GM19395 (cell line): ENCODE results near the gene SCAND1.
"Not testable (repeated sequence)": the region's sequence is repeated elsewhere in the genome, so short reads cannot be mapped to it uniquely, and the experiment has no call there.

Experiments used
- ATAC-seq: cut with Tn5 transposase; IDR thresholded peaks from one replicate; pipeline ENCODE4 v1.9.1; 2021; ENCODE audit warnings: mild to moderate bottlenecking, moderate library complexity; ENCODE audit not compliant: unreplicated experiment

SCAND1 gene

DNA sequence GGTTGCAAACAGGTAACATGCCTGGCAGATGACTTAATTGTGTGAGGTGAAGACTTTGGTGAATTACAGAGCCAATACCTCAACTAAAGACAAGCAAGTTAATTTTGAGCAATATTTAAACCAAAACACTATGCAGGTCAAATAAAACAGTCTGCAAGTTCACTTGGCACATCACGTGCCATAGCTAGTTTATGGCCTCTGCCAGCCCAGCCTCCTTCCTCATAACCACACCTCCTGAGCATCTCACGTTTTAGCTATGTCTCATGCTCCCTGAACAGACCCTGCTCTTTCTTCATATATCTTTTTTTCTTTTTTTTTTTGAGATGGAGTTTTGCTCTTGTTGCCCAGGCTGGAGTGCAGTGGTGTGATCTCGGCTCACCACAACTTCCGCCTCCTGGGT, 9.6 kb upstream of the SCAND1 start:
- ATAC-seq, result no peak

DNA sequence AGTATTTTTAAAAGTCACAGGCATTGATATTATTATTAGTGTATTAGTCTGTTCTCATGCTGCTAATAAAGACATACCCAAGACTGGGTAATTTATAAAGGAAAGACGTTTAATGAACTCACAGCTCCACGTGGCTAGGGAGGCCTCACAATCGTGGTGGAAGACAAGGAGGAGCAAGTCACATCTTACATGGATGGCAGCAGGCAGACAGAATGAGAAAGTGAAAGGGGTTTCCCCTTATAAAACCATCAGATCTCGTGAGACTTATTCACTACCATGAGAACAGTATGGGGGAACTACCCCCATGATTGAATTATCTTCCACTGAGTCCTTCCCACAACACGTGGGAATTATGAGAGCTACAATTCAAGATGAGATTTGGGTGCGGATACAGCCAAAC, 5.0 kb upstream of the SCAND1 start:
- ATAC-seq, result not testable (repeated sequence)

- ATAC-seq, result no peak
These were observed 2.3 kb upstream of the SCAND1 start for GRCh38 chr20:35956616-35957015.

GRCh38 chr20:35954907-35955251, 577 bp upstream of the SCAND1 start:
- no peak for ATAC-seq

DNA sequence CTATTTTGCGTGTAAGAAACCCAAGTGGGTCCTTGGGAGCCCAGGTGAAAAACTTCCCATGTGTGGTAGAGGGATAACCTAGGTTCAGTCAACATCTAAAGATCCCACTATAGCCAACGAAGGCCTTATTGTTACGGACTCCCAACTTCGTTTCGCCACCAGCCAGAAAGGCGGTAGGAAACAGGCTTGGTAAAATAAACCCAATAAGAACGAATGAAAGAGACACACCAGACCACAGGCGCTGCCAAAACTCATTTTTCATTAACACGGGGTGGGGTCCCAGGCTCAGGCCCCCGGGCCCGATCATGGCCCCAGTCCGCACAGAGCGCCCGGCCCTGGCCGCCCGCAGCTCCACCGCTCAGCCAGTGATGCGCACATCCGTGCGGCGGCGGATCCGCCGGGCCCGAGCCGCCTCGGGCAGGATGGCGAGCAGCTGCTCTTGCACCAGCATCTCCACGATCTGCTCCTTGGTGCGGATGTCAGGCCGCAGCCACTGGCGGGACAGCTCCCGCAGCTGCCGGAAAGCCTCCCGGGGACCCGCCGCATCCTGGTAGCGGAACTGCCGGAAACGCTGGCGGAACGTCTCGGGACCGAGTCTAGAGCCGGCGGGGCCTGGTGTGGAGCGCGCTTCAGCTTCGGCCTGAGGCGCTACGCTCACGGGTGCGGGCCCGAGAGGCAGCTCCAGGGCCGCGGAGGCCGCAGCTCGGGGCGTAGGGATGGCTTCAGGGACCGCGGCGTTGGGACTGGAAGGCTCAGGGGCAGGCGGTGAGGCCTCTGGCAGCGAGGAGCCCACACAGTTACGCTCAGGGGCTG, 709 bp downstream of the SCAND1 start:
- ATAC-seq, result peak; percentile 27

- no peak for ATAC-seq
These were observed 1.6 kb downstream of the SCAND1 start for GRCh38 chr20:35952480-35953386.

DNA sequence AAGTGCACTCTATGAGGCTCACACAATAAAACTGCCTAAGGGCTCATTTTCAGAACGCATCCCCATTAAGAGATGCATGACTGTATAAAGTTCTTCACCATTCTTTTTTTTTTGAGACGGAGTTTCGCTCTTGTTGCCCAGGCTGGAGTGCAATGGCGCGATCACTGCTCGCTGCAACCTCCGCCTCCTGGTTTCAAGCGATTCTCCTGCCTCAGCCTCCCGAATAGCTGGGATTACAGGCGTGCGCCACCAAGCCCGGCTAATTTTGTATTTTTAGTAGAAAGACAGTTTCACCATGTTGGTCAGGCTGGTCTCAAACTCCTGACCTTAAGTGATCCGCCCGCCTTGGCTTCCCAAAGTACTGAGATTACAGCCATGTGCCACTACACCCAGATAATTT, 2.2 kb downstream of the SCAND1 start:
- ATAC-seq, result not testable (repeated sequence)

DNA sequence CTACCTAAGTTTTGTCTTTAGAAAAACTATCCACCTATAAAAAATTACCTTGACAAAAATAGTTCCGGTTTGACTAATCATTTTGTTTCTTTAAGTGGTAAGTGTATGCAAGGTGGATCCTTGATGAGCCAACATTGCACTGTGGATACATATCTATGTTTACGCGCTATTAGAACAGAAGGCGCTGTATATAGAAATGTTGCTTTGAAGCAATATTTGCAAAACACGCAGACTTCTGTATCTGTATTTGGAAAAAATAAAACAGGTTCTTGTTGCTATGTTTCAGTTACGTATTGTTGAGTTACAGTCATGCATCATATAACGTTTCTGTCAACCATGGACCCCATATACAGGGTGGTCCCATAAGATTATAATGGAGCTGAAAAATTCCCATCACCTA, 4.2 kb downstream of the SCAND1 start:
- no peak for ATAC-seq

DNA sequence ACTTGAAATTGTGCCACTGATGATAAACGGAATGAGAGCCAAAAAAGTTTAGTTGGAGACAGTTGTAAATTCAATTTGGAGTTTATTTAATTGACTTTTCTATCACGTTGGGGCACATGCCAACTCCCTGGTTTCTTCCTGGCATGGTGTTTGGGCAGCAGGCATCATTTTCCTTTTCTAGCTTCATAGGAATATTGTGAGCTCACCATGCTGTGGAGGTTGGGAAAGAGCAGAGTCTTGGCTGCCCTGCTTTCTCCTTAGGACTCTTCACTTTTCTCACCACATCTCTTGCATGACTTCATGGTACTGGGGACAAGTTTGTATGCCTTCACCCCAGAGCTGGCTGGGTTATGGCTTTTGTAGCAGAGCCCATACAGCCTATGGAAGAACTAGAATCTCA, 6.4 kb downstream of the SCAND1 start:
- no peak for ATAC-seq

DNA sequence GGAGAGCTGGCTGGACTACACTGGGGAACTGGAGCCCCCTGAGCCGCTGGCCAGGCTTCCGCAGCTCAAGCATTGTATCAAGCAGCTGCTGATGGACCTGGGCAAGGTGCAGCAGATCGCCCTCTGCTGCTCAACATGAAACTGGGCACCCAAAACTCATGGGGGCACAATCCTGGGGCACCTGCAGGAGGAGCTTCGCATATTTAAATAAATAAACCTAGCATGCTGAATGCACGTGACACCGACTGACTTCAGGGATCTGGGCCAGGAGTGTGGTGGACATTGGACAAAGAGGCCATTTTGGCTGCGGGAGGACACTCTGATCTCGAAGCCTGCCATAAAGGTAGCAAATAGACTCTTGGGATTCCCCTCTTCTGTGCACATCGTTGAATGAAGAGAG, 6.8 kb downstream of the SCAND1 start:
- ATAC-seq, result no peak

GRCh38 chr20:35942243-35942642, 12.1 kb downstream of the SCAND1 start:
- no peak for ATAC-seq

DNA sequence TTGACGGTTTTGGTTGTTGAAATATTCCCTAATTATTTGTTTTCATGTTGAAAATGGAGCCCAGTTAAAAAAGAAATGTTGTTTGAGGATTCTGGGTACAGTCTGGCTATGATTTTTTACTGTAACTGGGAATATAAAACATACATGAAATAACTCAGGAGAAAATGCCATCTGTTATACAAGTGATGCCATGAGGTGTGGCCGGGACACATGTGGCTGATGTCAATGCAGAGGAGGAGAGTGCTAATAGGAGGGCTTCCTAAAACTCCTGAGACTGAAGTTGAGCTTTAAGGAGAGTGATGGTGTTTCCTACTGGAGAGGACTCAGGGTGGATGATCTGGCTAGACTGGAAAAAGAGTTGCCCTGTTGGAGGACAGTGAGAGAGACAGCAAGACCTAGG, 12.7 kb downstream of the SCAND1 start:
- no peak for ATAC-seq

- no peak for ATAC-seq
These were observed 15.0 kb downstream of the SCAND1 start for GRCh38 chr20:35939264-35939663.

- no peak for ATAC-seq
These were observed 20.3 kb downstream of the SCAND1 start for GRCh38 chr20:35934050-35934449.

- no peak for ATAC-seq
These were observed 25.0 kb downstream of the SCAND1 start for GRCh38 chr20:35929301-35929700.

DNA sequence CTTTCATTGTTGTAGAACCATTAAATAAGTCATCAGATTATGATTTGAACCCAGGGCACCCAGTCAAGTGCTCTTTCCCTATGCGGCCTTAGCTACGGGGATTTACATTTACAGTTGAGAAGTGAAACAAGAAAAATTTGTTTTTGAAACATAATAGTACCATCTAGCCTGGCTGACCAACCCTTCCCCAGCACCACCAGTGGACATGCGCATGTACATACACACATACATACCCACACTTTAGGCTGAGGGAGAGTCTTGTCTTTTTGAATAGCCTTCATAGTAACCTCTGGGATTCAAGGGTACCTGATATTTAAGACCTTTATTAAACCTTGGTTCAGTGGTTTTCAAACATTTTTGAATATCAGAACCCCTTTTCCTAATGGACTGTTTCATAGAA, 33.8 kb downstream of the SCAND1 start:
- no peak for ATAC-seq

GRCh38 chr20:35918021-35918420, 36.3 kb downstream of the SCAND1 start:
- ATAC-seq, result no peak

GRCh38 chr20:35917077-35917476, 37.2 kb downstream of the SCAND1 start:
- no peak for ATAC-seq

GRCh38 chr20:35912881-35913280, 41.4 kb downstream of the SCAND1 start:
- ATAC-seq, result no peak

- no peak for ATAC-seq
These were observed 44.0 kb downstream of the SCAND1 start for GRCh38 chr20:35910254-35910653.

GRCh38 chr20:35909796-35910195, 44.5 kb downstream of the SCAND1 start:
- ATAC-seq, result no peak

GRCh38 chr20:35909176-35909575, 45.1 kb downstream of the SCAND1 start:
- ATAC-seq, result no peak
